ENCODE results near the gene ART5. TPM values are rescaled to one million over a fixed set of nuclear protein-coding genes. Genes with fewer than 3 reads are reported as not detected.
"Not testable (repeated sequence)": the region's sequence is repeated elsewhere in the genome, so short reads cannot be mapped to it uniquely, and the experiment has no call there.

Gene ART5
- total and polyA plus RNA-seq, 7 donors: 0.65 to 4.4 (median 2.4) TPM

DNA sequence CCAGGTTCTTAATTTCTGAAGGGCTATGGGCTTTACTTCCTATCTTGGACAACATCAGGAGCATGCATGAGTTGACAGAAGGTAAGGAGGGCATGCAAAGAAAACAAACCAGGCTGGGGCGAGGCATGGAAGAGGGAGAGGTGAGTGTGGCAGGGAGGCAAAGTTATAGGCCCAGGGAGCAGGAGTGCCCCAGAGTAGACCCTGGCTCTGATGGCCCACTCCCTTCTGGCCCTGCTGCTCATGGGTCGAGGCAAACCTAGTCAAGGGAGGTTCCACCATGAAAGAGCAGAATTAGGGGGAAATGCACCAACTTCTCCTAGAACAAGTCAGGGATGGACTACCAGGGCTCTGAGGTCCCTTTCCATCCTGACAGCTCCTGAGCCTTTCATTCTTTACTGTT is 19.2 kb upstream of the ART5 start:
- WGBS, 3 donors: 90 to 95% (median 93%) methylated on average over 2 of the region's 2 CpGs
- Histone ChIP-seq H3K36me3 (ENCODE audit: insufficient read depth in 1 of 2, low read depth in 1 of 2) (peaks cover 0 to 29% of the 10 kb centered on the region in 2 donors), H3K27me3 (ENCODE audit: insufficient read depth in 3 of 3, low read length in 2 of 3) (no peaks in the 10 kb centered on the region), H3K27ac (no peak overlapping the region), H3K4me1 (no peaks in the 10 kb centered on the region), H3K4me3 (no peak overlapping the region), H3K9me3 (no peaks in the 10 kb centered on the region)
- intact Hi-C loops (cut with DNase I): no loop called here
- no peak for ATAC-seq
- no peak for DNase-seq
- TF ChIP-seq CTCF (IDR thresholded peaks at IDR 0.05): no peak

- no peaks in the 10 kb centered on the region for H3K27me3 ChIP-seq (ENCODE audit: insufficient read depth in 3 of 3, low read length in 2 of 3)
- H3K36me3 ChIP-seq (ENCODE audit: insufficient read depth in 1 of 2, low read depth in 1 of 2): peaks cover 0 to 19% of the 10 kb centered on the region in 2 donors
- H3K4me1 ChIP-seq: no peaks in the 10 kb centered on the region
- H3K4me3 ChIP-seq: no peak overlapping the region
- DNase-seq (peak in 1 of 2 donors; percentile 57), ATAC-seq (peak; percentile 14 to 29 (median 20))
- intact Hi-C loops (cut with DNase I): no loop called here
- H3K9me3 ChIP-seq: no peaks in the 10 kb centered on the region
- TF ChIP-seq CTCF (IDR thresholded peaks at IDR 0.05): no peak
- 82 to 88% (median 83%) methylated on average over 32 to 33 of the region's 33 CpGs for WGBS, 3 donors
- H3K27ac ChIP-seq: no peak overlapping the region
Measured at GRCh38 chr11:3659595-3660515, 18.1 kb upstream of the ART5 start.

GRCh38 chr11:3658252-3658651 is 16.5 kb upstream of the ART5 start:
- Histone ChIP-seq H3K27ac (no peak overlapping the region), H3K36me3 (ENCODE audit: insufficient read depth in 1 of 2, low read depth in 1 of 2) (peaks cover 0 to 3% of the 10 kb centered on the region in 2 donors), H3K9me3 (no peaks in the 10 kb centered on the region), H3K27me3 (ENCODE audit: insufficient read depth in 3 of 3, low read length in 2 of 3) (no peaks in the 10 kb centered on the region), H3K4me3 (no peak overlapping the region), H3K4me1 (no peaks in the 10 kb centered on the region)
- WGBS, 3 donors: 92 to 95% (median 94%) methylated on average over 8 of the region's 8 CpGs
- no peak for TF ChIP-seq CTCF (IDR thresholded peaks at IDR 0.05)
- intact Hi-C loops (cut with DNase I): no loop called here
- DNase-seq: no peak
- no peak for ATAC-seq

GRCh38 chr11:3657331-3657730 is 15.5 kb upstream of the ART5 start:
- DNase-seq; H3K9me3 ChIP-seq; H3K4me1 ChIP-seq; H3K4me3 ChIP-seq; ATAC-seq; intact Hi-C loops (cut with DNase I); H3K27me3 ChIP-seq (ENCODE audit: insufficient read depth in 3 of 3, low read length in 2 of 3); H3K36me3 ChIP-seq (ENCODE audit: insufficient read depth in 1 of 2, low read depth in 1 of 2); H3K27ac ChIP-seq: not testable (repeated sequence)
- 81 to 84% (median 83%) methylated on average over 5 of the region's 5 CpGs for WGBS, 3 donors

DNA sequence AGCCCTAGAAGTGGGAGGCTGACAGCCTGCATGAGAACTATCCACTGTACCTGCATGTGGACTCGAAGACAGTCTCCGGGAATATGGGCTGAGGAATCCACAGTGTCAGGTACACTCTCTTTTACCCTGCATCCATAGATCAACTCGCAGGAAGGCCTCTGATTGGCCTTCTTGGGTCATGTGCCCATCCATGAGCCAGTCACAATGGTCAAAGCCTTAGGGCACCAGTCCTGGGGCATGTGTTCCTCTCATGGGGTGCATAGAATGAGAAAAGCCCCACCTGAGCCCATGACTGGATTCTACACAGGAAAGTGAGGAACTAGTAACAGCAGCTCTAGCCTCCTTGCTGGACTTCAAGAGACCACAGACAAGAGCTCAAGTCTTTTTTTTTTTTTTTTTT is 13.8 kb upstream of the ART5 start:
- DNase-seq (no peak), ATAC-seq (peak in 1 of 4 donors; percentile 46)
- H3K4me1 ChIP-seq: no peaks in the 10 kb centered on the region
- no peaks in the 10 kb centered on the region for H3K27me3 ChIP-seq (ENCODE audit: insufficient read depth in 3 of 3, low read length in 2 of 3)
- intact Hi-C loops (cut with DNase I): no loop called here
- H3K27ac ChIP-seq: no peak overlapping the region
- H3K36me3 ChIP-seq (ENCODE audit: insufficient read depth in 1 of 2, low read depth in 1 of 2): no peaks in the 10 kb centered on the region
- TF ChIP-seq CTCF (IDR thresholded peaks at IDR 0.05): no peak
- no peak overlapping the region for H3K4me3 ChIP-seq
- no peaks in the 10 kb centered on the region for H3K9me3 ChIP-seq
- 87 to 92% (median 88%) methylated on average over 3 of the region's 3 CpGs for WGBS, 3 donors

DNA sequence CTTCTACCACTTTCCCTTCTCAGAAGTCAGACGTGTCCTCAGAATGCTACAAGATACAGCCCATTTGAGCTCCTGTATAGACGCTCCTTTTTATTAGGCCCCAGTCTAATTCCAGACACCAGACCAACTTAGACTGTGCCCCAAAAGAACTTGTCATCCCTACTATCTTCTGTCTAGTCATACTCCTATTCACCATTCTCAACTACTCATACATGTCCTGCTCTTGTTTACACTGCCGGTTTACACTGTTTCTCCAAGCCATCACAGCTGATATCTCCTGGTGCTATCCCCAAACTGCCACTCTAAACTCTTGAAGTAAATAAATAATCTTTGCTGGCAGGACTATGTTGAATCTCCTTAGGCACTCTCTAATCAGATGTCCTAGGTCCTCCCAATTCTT is 10.7 kb upstream of the ART5 start:
- H3K9me3 ChIP-seq; H3K27me3 ChIP-seq (ENCODE audit: insufficient read depth in 3 of 3, low read length in 2 of 3); H3K4me3 ChIP-seq; H3K4me1 ChIP-seq; intact Hi-C loops (cut with DNase I); H3K36me3 ChIP-seq (ENCODE audit: insufficient read depth in 1 of 2, low read depth in 1 of 2); H3K27ac ChIP-seq; DNase-seq; ATAC-seq: not testable (repeated sequence)
- 79 to 93% (median 85%) methylated on average over 2 of the region's 3 CpGs for WGBS, 3 donors

DNA sequence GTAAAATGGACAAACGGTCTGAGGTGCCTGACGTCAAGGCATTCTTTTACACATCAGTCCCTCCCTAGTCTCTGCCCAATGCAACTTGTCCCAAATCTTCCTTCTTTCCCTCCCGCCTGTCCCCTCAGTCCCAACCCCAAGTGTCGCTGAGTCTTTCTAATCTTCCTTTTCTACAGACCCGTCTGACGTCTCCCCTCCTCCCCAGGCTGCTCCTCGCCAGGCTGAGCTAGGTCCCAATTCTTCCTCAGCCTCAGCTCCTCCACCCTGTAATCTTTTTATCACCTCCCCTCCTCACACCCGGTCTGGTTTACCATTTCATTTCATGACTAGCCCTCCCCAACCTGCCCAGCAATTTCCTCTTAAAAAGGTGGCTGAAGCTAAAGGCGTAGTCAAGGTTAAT is 7.6 kb upstream of the ART5 start:
- intact Hi-C loops (cut with DNase I): loop anchor here in 1 of 2 donors (2.0 kb wide), 1 partner anchor 51 kb away; no protein-coding TSS in a partner anchor

More for the DNA sequence above, 7.6 kb upstream of the ART5 start:
- peaks cover 20% of the 10 kb centered on the region for H3K4me1 ChIP-seq
- H3K27me3 ChIP-seq (ENCODE audit: insufficient read depth in 3 of 3, low read length in 2 of 3); H3K9me3 ChIP-seq; H3K36me3 ChIP-seq (ENCODE audit: insufficient read depth in 1 of 2, low read depth in 1 of 2); H3K4me3 ChIP-seq; H3K27ac ChIP-seq; ATAC-seq: not testable (repeated sequence)
- peak in 1 of 2 donors; percentile 3 for DNase-seq
- WGBS, 3 donors: 39 to 56% (median 49%) methylated on average over 9 of the region's 9 CpGs

Measured in psoas muscle (tissue), 8 donors.